IPS-NIHi7 (cell line): ENCODE results near the gene SLC22A3.
A peak's percentile ranks its signal among the peaks of the same experiment; 100 is the strongest.

Experiments used
- DNase-seq: peaks from one replicate; pipeline ENCODE4 v3.0.0; 2012; ENCODE audit warnings: mixed read lengths; ENCODE audit errors: extremely low spot score

SLC22A3 gene

GRCh38 chr6:160333841-160334240 is 14.3 kb upstream of the SLC22A3 start:
- no peak for DNase-seq

- no peak for DNase-seq
These were observed 12.0 kb upstream of the SLC22A3 start for GRCh38 chr6:160336200-160336599.

DNA sequence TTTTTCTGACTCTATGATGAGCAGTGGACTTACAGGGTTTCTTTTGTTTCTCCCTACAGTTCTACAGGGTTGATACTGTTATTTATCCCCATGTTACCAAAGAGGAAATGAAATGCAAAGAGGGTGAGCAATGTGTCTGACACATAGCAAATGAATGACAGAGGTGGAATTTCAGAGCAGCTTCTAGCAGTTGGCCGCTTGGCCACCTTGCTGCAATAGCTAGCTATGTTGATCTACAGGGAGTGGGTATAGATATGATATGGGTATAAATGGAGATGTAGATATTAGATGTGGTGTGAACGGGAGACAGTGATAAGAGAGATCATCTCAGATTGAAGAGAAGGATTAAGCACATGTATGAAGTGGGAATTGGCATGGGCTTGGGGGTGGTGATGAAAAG is 10.9 kb upstream of the SLC22A3 start:
- no peak for DNase-seq

- no peak for DNase-seq
These were observed 10.2 kb upstream of the SLC22A3 start for GRCh38 chr6:160337991-160338390.

DNA sequence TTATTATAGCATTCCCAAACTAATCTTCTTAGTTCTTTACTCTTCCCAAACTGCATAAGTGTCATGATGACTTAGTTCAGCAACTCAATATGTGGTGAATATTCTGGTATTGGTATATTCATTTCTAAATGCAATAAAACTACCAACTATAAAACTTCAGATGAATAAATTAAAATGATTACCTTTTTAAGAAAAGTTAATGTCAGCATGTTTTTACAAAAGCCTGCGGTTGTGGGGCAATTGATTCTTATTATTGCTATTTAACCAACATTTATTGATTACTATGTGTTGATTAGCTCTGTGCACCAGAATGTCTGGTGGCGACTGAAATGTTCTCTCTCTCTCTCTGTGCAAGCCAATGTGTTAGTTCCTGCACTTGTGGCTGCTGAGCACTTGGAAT is 5.0 kb upstream of the SLC22A3 start:
- no peak for DNase-seq

- no peak for DNase-seq
These were observed 3.9 kb upstream of the SLC22A3 start for GRCh38 chr6:160344271-160344670.

- peak; percentile 67 for DNase-seq
These were observed 637 bp upstream of the SLC22A3 start for GRCh38 chr6:160347259-160348222.

DNA sequence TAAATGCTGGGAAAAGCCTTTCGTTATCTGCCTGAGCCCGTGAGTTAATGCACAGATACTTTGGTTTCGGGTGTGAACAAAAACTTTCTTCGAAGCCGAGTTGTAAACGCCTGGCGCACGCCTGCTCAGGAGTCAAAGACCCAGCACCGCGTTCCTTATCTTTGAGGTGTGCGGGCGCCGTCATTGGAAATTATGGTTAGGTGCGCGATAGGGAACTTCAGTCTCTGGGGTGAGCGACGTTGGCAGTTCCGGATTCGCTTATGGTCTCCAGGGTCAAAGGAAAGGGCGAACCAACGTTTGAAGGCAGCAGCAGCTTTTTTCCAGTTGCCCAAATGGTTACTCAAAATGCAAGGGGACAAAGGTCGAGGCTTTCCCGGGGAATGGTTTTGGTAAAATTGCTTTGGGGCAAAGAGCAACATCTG is 853 bp downstream of the SLC22A3 start:
- peak; percentile 38 for DNase-seq

GRCh38 chr6:160349814-160350350 is 1.7 kb downstream of the SLC22A3 start:
- DNase-seq = no peak

- no peak for DNase-seq
These were observed 5.8 kb downstream of the SLC22A3 start for GRCh38 chr6:160353950-160354496.

- DNase-seq = no peak
These were observed 6.8 kb downstream of the SLC22A3 start for GRCh38 chr6:160355001-160355400.

DNA sequence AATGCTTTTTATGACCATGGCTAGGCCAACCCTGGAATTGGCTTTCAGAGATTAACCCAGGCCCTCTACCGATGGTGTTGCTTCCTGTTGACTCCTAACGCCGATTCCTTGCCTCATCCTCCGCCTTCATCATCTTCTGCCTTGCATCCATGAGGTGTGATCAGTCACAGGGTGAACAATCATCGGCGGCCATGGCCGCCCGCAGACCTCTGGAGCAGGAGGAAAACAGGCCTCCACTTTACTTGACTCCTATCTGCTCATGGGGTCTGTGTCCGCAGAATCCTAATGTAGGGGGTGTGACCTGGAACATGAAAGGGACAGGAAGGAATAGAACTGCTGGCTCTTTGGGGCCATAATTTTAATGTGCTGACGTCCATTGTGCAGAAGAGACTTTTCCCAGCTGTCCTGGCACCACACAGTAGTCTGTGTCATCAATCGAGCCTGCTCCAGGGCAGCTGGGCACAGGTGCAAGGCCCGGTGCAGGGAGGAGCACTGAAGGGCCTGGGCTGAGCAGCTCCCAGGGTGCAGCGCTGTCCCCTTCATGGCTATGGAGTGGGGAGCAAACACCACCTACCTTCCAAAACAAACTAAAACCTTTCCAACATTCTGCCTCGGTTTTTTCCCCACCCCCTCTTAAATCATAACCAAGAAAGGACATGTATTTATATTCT is 8.0 kb downstream of the SLC22A3 start:
- DNase-seq = no peak

GRCh38 chr6:160357088-160357487 is 8.9 kb downstream of the SLC22A3 start:
- no peak for DNase-seq

- no peak for DNase-seq
These were observed 10.3 kb downstream of the SLC22A3 start for GRCh38 chr6:160358225-160359119.

DNA sequence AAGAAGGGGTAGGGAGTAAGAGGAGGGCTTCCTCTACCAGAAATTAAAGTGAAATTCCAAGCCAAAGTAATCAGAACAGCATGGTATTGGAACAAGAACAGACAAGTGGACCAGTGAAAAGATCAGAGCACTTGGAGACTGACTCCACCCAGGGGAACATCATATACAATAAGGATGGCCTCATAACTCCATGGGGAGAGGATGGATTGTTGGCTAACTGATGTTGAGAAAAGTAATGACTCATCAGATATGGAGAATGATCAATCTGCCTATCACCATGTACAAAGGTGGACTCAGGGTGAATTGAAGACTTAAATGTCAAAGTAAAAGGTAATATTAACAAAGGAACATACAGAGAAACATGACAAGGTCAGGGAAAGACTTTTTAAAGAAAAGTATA is 12.8 kb downstream of the SLC22A3 start:
- DNase-seq = no peak

GRCh38 chr6:160362556-160362955 is 14.4 kb downstream of the SLC22A3 start:
- no peak for DNase-seq

DNA sequence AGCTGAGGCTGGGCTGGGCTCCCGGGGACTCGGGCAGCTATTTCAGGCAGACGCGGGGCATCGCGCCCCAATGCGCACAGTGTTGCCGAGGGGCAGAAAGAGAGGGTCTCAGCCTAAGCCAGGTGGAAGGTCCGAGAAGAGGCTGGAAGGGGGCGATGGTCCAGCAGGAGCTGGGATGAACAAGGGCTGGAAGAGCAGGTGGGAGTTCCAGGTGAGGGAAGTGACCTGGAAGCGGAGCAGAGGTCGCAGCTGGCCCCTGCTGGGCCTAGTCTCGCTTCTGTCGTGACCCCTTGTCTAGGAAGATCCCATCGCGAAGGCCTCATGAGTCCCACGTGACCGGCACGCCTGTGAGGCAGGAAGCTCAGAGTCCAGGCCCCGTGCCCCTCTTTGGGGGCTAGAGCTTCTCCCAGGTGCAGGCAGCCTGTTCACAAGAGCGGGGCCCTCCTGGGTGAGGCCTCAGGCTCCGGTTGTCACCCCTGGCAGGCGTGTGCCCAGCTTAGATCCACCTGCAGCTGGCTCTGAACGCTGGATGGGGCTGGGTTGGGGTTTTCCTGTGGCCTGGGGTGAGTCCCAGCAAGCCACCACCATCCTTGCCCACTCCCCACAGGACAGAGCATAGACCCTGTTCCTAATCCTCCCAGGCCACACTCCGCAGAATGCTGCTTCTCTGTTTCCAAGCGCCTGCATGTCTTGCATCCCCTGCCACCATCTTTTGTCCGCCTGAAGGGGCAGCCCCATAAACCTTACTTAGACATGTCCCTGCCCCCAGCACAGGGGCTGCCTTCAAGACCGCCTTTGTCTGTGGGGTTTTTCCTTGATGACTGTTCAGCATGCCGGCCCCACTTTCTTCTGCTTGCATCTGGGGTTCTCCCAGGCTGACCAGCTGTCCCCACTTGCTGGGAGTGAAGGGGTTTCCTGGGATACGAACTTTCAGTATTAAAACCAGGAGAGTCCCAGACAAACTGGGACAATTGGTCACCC is 15.1 kb downstream of the SLC22A3 start:
- no peak for DNase-seq

DNA sequence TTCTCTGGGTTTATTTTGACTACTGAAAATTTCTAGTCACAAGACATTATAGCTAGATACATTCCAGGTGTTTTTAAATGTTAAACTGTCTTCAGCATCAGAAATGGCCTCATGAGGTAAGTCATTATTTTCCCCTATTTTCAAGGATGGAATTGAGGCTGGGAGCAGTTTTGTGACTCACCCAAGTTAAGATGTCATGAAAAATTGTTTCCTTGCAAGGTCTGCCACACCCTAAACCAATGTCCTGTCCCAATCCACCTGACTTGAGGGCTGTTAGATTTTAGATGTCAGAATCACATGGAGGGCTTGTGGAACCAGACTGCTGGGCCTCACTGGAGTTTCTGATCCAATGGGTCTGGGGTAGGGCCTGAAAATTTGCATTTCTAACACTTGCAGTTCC is 16.9 kb downstream of the SLC22A3 start:
- no peak for DNase-seq

- DNase-seq = no peak
These were observed 19.8 kb downstream of the SLC22A3 start for GRCh38 chr6:160367798-160368547.
